ENCODE data around the gene FOXJ3.

DNA sequence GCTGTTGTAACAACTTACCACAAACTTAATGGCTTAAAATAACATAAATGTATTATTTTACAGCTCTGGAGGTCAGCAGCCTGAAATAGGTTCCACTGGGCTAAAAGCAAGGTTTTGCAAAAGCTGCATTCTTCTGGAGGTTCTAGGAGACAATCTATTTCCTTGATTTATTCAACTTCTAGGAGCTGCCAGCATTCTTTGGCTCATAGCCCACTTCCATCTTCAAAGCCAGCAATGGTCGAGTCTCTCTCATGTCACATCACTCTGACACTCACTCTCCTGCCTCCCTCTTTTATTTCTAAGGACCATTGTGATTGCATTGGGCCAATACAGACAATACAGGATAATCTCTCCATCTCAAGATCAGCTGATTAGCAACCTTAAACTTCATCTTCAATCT, 15.1 kb upstream of the FOXJ3 start:
- TF ChIP-seq CTCF (IDR thresholded peaks at IDR 0.05): no peak
- TF ChIP-seq RFX5 (IDR thresholded peaks at IDR 0.05; ENCODE audit: low read length): no peak
- TF ChIP-seq SIN3A (IDR thresholded peaks at IDR 0.05; ENCODE audit: borderline replicate concordance, low read depth, low read length): no peak
- TF ChIP-seq POLR2AphosphoS5 (IDR thresholded peaks at IDR 0.05; ENCODE audit: low read depth, low read length): no peak
- TF ChIP-seq, protein P1, sequence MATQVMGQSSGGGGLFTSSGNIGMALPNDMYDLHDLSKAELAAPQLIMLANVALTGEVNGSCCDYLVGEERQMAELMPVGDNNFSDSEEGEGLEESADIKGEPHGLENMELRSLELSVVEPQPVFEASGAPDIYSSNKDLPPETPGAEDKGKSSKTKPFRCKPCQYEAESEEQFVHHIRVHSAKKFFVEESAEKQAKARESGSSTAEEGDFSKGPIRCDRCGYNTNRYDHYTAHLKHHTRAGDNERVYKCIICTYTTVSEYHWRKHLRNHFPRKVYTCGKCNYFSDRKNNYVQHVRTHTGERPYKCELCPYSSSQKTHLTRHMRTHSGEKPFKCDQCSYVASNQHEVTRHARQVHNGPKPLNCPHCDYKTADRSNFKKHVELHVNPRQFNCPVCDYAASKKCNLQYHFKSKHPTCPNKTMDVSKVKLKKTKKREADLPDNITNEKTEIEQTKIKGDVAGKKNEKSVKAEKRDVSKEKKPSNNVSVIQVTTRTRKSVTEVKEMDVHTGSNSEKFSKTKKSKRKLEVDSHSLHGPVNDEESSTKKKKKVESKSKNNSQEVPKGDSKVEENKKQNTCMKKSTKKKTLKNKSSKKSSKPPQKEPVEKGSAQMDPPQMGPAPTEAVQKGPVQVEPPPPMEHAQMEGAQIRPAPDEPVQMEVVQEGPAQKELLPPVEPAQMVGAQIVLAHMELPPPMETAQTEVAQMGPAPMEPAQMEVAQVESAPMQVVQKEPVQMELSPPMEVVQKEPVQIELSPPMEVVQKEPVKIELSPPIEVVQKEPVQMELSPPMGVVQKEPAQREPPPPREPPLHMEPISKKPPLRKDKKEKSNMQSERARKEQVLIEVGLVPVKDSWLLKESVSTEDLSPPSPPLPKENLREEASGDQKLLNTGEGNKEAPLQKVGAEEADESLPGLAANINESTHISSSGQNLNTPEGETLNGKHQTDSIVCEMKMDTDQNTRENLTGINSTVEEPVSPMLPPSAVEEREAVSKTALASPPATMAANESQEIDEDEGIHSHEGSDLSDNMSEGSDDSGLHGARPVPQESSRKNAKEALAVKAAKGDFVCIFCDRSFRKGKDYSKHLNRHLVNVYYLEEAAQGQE (IDR thresholded peaks at IDR 0.05; ENCODE audit: low read depth, low read length): no peak
- no peak for TF ChIP-seq TAF1 (IDR thresholded peaks at IDR 0.05; ENCODE audit: borderline replicate concordance, low read depth, low read length)
- TF ChIP-seq MEF2A (IDR thresholded peaks at IDR 0.05; ENCODE audit: borderline replicate concordance, low read depth): no peak
- no peak for TF ChIP-seq CHD2 (IDR thresholded peaks at IDR 0.05; ENCODE audit: low read length, partially characterized antibody)
- TF ChIP-seq JUND (IDR thresholded peaks at IDR 0.05): no peak
- TF ChIP-seq GATA2 (CRISPR knock-in tag; IDR thresholded peaks at IDR 0.05): no peak
- TF ChIP-seq, protein P2, sequence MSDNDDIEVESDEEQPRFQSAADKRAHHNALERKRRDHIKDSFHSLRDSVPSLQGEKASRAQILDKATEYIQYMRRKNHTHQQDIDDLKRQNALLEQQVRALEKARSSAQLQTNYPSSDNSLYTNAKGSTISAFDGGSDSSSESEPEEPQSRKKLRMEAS (IDR thresholded peaks at IDR 0.05; ENCODE audit: low read depth): no peak
- TF ChIP-seq, protein P3, sequence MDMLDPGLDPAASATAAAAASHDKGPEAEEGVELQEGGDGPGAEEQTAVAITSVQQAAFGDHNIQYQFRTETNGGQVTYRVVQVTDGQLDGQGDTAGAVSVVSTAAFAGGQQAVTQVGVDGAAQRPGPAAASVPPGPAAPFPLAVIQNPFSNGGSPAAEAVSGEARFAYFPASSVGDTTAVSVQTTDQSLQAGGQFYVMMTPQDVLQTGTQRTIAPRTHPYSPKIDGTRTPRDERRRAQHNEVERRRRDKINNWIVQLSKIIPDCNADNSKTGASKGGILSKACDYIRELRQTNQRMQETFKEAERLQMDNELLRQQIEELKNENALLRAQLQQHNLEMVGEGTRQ (IDR thresholded peaks at IDR 0.05; ENCODE audit: borderline replicate concordance, low read depth, low read length): no peak
- TF ChIP-seq SMC3 (IDR thresholded peaks at IDR 0.05; ENCODE audit: low read depth, low read length): no peak
- TF ChIP-seq EP300 (IDR thresholded peaks at IDR 0.05; ENCODE audit: borderline replicate concordance in 1 of 2, low read depth in 1 of 2, low read length in 1 of 2): no peak
